Embryonic facial prominence (tissue), 1 donor: Measurements from ENCODE around the gene FAM241B.

Experiments used
- DNase-seq: peaks from one replicate; pipeline ENCODE4 v3.0.0-alpha.2; 2016; ENCODE audit errors: extremely low spot score

FAM241B gene, protein sequence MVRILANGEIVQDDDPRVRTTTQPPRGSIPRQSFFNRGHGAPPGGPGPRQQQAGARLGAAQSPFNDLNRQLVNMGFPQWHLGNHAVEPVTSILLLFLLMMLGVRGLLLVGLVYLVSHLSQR

DNA sequence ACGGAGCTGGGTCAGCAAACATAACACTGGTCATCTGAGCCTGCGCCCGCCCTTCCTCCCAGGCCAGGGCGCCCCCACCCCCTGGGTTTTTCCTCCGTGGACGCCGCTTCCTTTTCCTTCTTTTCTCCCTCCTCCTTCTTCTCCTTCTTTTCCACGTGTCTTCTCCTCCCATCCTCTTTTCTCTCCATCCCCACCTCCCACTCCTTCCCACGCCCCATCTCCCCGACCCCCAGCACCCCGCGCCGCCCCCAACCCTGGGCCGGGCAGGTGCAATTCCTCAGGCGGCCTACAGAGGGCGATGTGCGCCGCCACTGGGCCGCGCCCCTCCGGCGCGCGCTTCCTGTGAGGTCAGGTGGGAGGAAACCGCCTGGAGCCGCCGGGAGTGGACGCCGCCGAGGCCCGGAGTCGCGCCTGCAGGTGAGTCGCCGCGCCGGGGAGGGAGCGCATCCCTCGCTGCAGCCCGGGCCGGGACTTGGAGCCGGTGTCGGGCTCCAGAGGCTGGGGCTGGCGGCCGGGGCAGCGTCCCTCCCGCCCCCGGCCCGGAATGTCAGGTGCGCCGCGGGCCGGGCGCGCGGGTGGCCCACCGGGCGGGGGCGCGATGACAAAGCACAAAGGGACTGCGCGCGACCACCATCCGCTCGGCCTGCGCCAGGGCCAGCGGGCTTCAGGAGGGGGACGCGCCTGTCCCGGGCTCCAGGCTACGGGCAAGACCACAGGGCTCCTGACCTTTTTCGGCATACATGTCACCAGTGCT is at the start of gene FAM241B:
Gene FAM241B, plus strand, starts transcription at position 351 of the 754 bp plus-strand sequence. CDS start 1,497 bp downstream, outside the sequence.
- no peak for DNase-seq

DNA sequence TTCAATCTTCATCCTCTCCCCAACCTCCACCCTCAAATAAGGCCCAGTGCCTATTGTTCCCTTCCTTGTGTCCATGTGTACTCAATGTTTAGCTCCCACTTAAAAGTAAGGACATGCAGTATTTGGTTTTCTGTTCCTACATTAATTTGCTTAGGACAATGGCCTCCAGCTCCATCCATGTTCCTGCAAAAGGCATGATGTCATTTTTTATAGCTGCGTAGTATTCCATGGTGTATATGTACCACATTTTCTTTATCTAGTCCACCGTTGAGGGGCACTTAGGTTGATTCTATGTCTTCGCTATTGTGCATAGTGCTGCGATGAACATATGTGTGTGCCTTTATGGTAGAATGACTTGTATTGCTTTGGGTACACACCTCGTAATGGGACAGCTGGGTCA is 49.6 kb upstream of the FAM241B start:
- no peak for DNase-seq

DNA sequence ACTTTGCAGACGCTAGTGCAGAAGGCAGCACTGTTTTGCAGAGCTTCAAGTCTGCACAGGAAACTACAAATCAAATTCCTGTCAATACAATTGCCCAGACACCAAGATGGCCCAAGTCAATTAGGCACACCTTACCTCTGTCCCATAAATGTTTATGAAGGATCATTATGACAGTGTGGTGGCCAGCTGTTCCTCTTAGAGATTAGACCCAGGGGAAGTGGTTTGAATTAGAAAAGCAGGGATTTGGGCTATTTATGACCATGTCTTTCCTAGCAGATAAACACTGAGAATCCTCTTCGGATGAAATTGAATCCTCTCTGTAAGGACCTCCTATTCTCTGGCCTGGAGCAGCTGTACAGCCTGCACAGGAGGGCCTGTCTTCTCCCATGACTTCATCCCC is 46.9 kb upstream of the FAM241B start:
- DNase-seq: no peak

DNA sequence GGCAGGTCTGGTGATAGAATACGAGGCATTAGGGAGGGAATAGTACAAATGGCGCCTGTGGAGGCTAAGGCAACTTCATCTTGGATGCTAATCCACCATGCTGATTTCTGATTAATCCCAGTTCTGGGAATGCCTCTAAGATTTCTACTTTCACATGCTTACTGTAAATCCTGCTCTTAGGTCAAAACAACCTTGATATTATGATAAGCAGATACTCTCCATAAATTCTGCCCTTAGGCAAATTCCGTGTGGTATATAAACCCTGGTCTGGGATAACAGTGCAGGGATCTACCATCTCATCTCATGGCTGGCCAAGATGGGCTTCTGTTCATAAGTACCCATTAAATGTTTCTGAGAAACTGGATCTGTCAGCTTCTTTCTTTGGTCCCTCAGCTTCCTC is 45.4 kb upstream of the FAM241B start:
- DNase-seq: no peak

DNA sequence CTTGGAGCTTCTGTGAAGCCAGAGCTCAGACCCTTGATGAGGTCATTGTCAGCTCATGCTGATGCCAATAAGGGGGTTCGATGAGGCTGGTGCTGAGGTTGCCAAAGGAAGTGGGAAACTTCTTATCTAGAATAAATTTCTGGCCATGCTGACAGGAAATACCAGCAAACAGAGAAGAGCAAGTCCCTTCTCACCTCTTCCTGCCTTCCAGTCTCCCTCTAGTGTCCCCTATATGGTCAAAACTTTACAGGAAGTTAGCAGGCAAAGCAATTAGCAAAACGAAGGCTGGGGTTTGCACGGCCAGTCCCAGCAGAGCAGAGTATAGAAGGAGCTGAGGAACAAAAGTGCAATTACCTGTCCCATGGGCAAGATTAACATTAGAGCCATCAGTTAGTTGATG is 41.7 kb upstream of the FAM241B start:
- no peak for DNase-seq

DNA sequence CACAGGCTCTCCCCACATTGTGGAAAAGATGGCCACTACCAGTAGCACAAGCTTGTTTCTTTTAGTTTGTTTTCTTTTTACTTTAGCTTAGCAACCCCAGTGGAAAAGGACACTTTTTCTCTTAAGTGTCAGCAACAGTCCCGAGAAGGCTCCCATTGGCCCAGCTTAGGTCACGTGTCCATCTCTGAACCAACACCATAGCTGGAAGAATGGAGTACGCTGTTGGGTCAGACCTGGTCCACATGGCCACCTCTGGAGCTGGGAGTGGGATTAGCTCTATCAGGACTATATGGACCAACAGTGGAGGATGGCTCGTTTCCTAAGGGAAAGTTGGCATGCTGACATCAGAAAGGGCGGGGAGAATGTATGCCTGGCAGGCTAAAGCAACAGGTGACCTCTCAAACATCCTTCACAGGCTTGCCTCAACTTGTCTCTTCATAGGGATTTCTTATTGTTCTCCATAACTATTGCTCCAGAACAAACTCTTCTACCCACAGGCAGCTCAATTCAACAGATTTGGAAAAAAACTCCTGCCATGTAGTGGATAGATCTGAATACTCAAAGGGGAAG is 29.2 kb upstream of the FAM241B start:
- DNase-seq: no peak

DNA sequence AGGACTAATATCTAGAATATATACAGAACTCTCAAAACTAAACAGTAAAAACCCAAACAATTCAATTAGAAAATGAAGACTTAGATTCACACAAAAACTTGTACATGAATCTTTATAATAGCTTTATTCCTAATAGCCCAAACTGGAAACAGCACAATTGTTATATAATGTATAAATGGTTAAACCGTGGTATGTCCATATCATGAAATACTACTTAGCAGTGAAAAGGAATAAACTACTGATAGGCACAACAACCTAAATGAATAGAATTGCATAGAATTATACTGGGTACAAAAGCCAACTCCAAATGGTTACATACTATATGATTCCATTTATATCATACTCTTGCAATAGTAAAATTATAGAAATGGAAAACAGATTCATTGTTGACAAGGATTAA is 21.0 kb upstream of the FAM241B start:
- no peak for DNase-seq

DNA sequence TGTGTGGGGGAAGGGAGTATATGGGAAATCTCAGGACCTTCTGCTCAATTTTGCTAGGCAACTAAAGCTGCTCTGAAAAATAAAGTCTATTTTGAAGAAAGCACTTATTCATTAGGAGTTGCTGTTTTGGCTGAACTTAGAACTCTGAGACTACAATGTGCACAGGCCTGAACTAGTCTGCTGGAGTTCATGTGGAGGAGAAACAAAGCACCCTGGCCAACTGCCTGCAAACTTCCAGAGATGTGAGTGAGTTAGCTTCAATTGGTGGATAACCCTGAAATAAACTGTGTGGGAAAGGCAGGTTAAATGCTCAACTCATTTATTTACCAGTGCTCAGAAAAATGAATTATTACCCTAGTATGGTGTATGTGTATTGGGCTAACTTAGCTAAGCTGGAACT is 17.3 kb upstream of the FAM241B start:
- no peak for DNase-seq

DNA sequence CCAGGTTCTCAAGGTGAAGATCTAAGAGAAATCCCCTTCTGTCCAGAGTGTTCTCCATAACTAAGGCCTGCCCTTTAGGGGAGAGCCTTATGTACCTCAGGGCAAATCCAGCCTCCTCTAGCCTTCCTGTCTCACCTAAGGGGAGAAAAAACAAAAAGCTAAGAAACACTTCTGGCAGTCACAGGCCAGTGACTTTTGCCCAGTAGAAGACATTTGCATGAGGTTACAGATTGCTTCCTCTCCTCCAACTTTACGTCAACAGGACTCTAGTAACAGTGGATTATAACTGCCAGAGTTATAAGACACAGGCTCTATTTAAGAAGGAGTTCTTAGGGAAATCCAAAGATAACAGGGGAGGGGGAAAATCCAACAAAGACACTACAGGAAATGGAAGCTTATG is 15.9 kb upstream of the FAM241B start:
- no peak for DNase-seq

DNA sequence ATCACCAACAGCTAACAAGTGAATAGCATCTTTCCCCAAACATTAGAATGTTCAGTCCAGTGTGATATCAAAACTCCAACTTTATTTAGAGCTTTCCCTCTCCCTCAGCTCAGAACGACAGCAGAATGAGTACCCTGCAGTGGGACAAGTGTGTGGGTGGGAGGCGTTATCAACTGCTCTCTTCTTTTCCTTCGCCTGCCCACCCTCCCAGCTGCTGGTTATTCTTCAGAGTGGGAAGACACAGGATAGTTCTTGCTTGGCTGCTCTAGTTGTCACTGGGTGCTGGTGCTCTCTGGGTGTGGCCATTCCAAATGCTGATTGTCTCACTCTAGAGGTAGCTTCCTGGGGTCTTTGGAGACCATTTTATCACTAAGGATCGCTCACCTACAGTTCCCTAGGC is 13.7 kb upstream of the FAM241B start:
- no peak for DNase-seq

DNA sequence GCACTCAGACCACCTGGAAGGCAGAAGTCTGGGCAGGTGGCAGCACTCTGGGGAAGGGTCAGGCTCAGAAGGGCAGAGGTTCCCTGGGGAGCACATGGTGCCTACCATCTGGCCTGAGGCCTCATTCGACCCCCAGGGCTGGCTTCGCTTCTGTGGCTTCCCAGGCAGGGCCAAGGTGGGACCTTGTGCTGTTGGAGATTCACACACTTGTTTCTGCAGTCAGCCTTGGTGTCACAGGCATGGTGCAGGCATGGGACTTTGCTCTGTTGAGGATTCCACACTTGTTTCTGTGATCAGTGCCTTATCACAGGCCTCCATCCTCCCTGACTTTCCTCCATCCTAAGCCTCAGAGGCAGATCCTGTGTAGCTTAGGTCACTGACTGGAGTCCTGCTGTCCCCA is 11.3 kb upstream of the FAM241B start:
- no peak for DNase-seq

DNA sequence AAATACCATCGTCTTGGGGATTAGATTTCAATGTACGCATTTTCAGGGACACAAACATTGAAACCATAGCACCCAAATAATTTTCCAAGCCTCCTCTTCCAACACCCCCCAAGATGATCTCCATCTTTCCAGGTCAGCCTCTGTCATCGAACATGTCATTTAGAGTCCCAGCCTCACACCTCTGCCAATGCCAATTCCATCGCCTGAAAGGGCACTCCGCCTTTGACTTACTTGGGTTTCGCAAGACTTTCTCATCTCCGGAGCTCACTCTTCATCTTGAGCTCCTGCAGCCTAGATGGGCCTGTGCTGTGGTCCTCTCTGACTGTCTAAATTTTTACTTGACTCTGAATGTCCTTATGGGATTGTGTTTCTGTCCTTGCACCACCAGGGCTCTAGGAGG is 10.4 kb upstream of the FAM241B start:
- DNase-seq: no peak

DNA sequence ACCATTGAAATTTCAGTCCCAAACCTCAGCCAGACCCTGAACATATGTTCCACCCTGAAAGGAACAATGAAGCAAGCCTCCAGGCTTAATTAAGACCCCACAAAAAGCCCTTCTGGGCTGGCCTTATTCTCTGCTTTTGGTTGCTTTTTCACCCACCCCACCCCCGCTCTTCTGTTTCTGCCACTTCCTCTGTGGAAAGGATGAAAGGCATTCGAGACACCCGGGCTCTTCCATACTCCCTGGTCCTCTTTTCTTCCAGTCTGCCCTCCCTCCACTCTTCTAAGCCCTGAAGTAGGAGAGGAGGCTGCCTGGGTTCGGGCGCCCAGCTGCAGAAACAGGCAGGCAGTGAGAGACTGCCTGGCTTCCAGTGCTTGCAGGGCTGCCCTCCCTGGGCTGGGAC is 9.4 kb upstream of the FAM241B start:
- no peak for DNase-seq

DNA sequence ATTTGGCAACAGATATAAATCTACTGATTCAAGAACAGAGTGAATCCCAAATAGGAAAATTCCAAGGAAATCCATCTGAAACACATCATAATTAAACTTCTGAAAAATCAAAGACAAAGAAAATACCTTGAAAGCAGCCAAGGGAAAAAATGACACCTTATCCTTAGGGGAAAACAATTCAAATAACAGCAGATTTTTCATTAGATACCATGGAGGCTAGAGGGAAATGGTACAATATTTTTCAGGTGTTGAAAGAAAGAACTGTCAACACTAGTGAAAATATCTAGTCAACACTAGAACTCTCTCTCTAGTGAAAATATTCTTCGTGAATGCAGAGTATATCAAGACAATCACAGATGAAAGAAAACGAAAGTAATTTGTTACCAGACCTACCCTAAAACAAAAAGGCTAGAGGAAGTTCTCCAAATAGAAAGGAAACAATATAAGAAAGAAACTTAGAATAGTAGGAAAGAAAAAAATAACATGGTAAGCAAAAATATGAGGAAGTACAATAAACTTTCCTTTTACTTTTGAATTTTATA is 5.7 kb upstream of the FAM241B start:
- DNase-seq: no peak

DNA sequence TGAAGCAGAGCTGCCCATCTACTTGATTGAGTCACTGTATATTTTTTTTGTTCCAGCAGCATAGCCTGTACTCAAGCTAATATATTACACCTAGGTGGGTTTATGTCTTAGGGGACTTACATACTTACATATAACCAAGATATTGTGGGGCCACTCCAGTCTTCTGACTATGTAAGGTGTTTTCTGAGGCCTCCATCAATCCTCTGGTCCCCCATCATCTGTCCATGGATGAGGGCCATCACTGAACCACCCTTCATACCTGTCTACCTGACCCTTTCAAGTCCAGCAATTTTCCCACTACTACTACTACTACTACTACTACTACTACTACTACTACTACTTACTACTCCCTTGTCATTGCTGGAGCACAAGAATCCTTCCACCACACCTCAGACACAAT is 3.2 kb upstream of the FAM241B start:
- no peak for DNase-seq

DNA sequence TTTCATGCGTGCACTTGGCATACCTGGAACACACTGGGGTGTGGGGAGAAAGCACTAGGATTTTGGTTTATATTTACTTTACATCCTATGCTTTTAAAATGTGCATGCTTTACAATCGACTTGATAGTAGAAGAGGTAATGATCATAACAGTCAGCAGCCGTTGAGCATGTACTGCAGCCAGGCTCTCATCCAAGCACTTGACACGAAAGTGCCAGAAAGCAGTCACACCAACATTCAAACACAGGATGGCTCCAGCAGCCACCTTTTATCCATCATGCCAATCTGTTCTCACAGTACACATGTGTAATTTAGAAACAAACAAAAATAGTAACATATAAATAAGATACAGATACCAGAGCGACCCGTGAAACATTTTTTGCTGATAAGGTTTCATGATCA is 1.2 kb upstream of the FAM241B start:
- no peak for DNase-seq

DNA sequence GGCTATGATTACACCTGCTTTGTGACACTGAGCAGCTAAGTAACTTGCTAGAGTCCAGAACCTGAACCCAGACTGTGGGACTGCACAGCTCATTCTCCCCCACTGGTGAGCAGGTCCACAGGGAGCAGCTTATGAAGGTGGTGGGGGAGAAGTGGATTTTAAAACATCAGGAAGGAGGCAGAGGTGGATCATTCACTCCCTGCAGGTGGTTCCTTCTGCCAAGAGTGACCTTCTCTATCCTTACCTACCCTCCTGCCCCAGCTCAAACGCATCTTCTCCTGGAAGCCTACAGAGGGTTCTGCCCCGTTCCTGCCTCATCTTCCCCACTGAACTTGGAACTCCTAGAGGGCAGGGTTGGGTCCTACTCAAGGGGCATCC is 539 bp upstream of the FAM241B start:
- DNase-seq: no peak

DNA sequence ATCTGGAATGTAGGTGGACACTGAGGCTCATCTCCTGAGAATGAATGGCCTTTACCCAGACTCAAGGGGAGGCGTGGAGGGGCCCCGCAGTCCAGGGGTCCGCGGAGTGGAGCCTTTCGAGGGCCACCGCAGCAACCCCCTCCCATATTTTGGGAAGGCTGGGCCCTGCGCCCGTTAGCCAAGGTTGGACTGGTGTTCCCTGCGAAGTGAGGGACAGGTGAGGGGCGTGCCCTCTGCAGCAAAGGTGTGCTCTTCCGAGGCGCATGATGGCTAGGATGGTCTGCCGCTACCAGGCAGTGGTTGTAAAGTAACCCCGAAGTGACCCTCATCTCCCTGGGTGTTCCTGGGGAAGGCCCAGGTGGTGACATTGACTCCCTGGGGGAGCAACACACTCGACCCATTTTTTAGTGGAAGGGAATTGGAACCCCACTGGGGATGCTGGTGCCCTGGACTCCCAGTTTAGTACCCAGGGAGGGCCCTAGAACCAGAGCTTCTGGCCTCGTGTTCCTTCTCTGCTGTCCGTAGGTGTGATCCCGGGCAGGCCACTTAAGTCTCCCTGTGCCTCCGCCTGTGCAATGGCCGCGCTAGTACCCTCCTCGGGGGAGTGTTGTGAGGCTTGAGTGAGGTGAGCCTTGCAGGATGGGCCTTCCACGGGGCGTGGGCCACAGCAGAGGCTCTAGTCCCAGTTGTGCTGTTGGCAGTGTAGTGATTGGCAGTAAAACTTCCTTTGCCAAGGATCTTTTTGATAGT is 779 bp downstream of the FAM241B start:
- DNase-seq: no peak

DNA sequence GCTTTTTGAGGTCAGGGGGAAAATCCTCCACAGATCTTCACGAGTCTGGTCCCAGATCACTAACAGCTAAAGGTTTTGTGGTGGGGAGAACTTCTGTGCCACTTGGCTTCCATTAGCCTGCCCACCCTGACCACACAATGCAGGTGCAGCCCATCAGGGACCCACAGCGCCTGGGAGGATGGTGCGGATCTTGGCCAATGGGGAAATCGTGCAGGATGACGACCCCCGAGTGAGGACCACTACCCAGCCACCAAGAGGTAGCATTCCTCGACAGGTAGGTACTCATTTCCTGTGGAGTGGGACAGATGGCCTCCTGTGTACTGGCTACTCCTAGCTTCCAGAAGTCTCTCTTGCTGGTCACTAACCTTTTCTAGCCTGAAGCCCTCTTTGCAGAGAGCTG is 1.5 kb downstream of the FAM241B start:
- no peak for DNase-seq

DNA sequence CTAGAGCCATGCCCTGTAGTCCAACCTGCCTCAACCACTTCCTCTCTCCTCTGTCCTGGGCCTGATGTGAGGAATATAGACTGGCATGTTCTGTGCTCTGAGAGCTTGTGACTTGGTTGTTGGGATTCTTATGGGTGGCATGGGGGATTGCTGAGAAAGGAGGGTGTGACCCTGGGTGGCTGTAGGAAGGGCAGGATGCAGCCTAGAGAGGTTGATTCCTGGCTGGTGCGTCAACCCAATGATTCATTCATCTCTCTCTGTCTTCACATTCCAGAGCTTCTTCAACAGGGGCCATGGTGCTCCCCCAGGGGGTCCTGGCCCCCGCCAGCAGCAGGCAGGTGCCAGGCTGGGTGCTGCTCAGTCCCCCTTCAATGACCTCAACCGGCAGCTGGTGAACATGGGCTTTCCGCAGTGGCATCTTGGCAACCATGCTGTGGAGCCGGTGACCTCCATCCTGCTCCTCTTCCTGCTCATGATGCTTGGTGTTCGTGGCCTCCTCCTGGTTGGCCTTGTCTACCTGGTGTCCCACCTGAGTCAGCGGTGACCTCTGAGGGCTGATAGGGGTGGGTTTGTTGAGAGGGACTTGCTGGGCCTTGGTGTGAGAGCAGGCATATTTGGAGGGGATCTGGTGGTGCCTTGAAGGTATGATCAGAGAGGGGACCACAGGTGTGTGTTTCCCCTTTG is 2.6 kb downstream of the FAM241B start:
- DNase-seq: no peak

DNA sequence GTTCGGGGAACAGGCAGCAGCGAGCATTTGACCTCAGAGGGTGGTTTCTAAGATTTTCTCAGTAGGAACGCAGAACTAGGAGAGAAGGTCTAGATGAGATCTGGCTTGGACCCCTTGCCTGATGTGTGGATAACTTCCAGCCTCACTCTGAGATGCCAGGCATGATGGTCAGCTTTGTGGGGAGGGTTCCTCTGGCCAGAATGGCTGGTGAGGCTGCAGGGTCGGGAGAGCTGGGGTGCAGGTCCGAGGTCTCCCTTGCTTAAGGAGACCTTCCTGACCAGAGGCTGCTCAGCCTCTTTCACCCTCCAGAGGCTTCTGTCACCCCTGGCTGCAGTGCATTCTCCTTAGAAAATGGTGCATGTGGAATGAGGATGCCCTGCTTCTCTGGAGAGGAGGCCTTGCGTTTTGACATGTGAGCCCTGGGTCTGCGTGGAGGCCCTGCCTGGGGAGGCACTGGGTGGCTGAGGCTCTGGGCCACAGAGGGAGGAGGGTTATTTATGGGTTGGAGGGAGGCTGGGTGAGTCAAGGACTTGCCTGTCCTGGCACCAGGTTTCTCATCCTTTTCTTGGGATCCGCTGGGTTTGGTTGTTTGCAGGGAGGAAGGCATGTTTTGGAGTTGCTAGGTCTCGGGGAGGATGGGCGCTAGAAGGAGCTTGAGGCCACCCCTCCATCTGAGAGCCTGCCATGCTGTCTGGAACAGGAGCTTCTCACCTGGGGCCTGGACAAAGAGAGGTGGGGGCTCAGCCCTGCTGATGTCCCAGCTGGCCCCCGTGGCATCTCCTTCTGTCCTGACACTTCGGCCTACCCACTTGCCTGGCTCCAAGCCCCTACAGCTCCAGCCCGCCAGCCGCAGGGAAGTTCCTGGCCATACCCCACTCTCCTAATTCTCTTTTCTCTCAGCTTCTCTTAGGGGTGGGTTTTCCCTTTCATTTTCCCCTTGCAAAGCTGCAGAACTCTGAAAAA is 3.9 kb downstream of the FAM241B start:
- DNase-seq: no peak
